Sigmoid colon (tissue), 4 donors: ENCODE data around the gene MS4A4A.
A peak's percentile ranks its signal among the peaks of the same experiment; 100 is the strongest.

Source experiments
- CTCF ChIP-seq, 4 experiments: fragments of 450-650 bp in 3 of 4; fragments of 200-600 bp in 1 of 4; IDR thresholded peaks; one replicate each; pipeline ENCODE4 v1.5.1; 2016 to 2019; ENCODE audit warnings: antibody characterized with exemption in 4 of 4, mild to moderate bottlenecking in 3 of 4, moderate library complexity in 2 of 4
- EP300 ChIP-seq, 4 donors: sonication (generic); formaldehyde crosslinking; IDR thresholded peaks; one replicate each; pipeline ENCODE4 v1.6.1; 2017; ENCODE audit warnings: antibody characterized with exemption in 4 of 4
- POLR2A ChIP-seq, 2 donors: fragments of 450-650 bp; IDR thresholded peaks; one replicate each; pipeline ENCODE4 v1.6.1; 2016; ENCODE audit warnings: antibody characterized with exemption in 2 of 2, mild to moderate bottlenecking in 2 of 2, moderate library complexity in 2 of 2
- POLR2AphosphoS5 ChIP-seq, 4 donors: sonication (generic); formaldehyde crosslinking; IDR thresholded peaks; one replicate each; pipeline ENCODE4 v1.6.1; 2017; ENCODE audit warnings: antibody characterized with exemption in 4 of 4

- TF ChIP-seq CTCF (IDR thresholded peaks at IDR 0.05) (peak in 2 of 4 experiments; percentile 4 to 24), EP300 (IDR thresholded peaks at IDR 0.05) (no peak), POLR2A (IDR thresholded peaks at IDR 0.05) (no peak), POLR2AphosphoS5 (IDR thresholded peaks at IDR 0.05) (no peak)
Observed at GRCh38 chr11:60251485-60252212, 28.8 kb upstream of the MS4A4A start.
